CD4-positive, alpha-beta T cell (primary cell): Measurements from ENCODE around the gene SPRY4. TPM values are rescaled to one million over a fixed set of nuclear protein-coding genes. Genes with fewer than 3 reads are reported as not detected.

Experiments used
- ATAC-seq: fragments of 200-7000 bp; cut with Tn5 transposase; one replicate; pipeline ENCODE4 v1.10.0; 2022; ENCODE audit warnings: mild to moderate bottlenecking; ENCODE audit not compliant: poor library complexity
- CTCF ChIA-PET: fragments of 350-600 bp; sonication (Branson Sonifier 250); formaldehyde crosslinking; loops from one replicate; lab custom pipeline; 2021; ENCODE audit warnings: antibody characterized with exemption, inconsistent platforms; lab: Charles Lee
- POLR2A ChIA-PET: fragments of 350-600 bp; sonication (Branson Sonifier 250); formaldehyde crosslinking; loops from one replicate; lab custom pipeline; 2021; ENCODE audit warnings: antibody characterized with exemption, inconsistent platforms; lab: Charles Lee
- DNase-seq, 14 experiments: peaks; one replicate each; pipeline ENCODE4 v3.0.0-alpha.2; 2013 to 2020; ENCODE audit warnings: mixed read lengths in 2 of 14
- H3K27ac ChIP-seq, 2 donors: one replicate each; pipeline versions ENCODE4 v1.5.1 to v1.7.0; 2013; ENCODE audit warnings: low read length in 2 of 2, low read depth in 1 of 2, mild to moderate bottlenecking in 1 of 2
- H3K27me3 ChIP-seq, 2 experiments: 1 replicate in 1 of 2; 2 replicates in 1 of 2; pipeline versions ENCODE4 v1.6.1 to v1.7.0; 2013; ENCODE audit warnings: low read length in 2 of 2, control low read depth in 1 of 2, mild to moderate bottlenecking in 1 of 2, moderate library complexity in 1 of 2; ENCODE audit not compliant: insufficient read depth in 2 of 2, control insufficient read depth in 1 of 2
- H3K36me3 ChIP-seq: one replicate; pipeline ENCODE4 v1.6.1; 2013; ENCODE audit warnings: low read length, control low read depth; ENCODE audit not compliant: insufficient read depth
- H3K4me1 ChIP-seq: one replicate; pipeline ENCODE4 v1.6.1; 2013; ENCODE audit warnings: low read length, control low read depth; ENCODE audit not compliant: insufficient read depth
- H3K4me3 ChIP-seq: one replicate; pipeline ENCODE4 v1.5.1; 2013; ENCODE audit warnings: mild to moderate bottlenecking, low read length, moderate library complexity
- H3K9me3 ChIP-seq, 2 experiments: 1 replicate in 1 of 2; 2 replicates in 1 of 2; pipeline versions ENCODE4 v1.6.1 to v1.7.0; 2013; ENCODE audit warnings: low read length in 2 of 2, mild to moderate bottlenecking in 2 of 2, control low read depth in 1 of 2, moderate library complexity in 1 of 2; ENCODE audit not compliant: control insufficient read depth in 1 of 2, insufficient read depth in 1 of 2
- H3K27ac Mint-ChIP-seq: one replicate; pipeline ENCODE4 v1.8.0; 2020; ENCODE audit warnings: mixed read lengths
- H3K27me3 Mint-ChIP-seq: one replicate; pipeline ENCODE4 v1.8.0; 2021; ENCODE audit warnings: mixed read lengths
- H3K36me3 Mint-ChIP-seq: one replicate; pipeline ENCODE4 v1.8.0; 2021; ENCODE audit warnings: low read depth, mixed read lengths
- H3K4me1 Mint-ChIP-seq: one replicate; pipeline ENCODE4 v1.8.0; 2021; ENCODE audit warnings: low read depth, mixed read lengths
- H3K4me3 Mint-ChIP-seq: one replicate; pipeline ENCODE4 v1.8.0; 2020; ENCODE audit warnings: mild to moderate bottlenecking, mixed read lengths
- H3K9me3 Mint-ChIP-seq: one replicate; pipeline ENCODE4 v1.8.0; 2020; ENCODE audit warnings: mixed read lengths
- intact Hi-C, 2 experiments: fragments of 100-400 bp; cut with DNase I in 1 of 2; cut with micrococcal nuclease in 1 of 2; formaldehyde crosslinking; loops; one replicate each; pipeline versions ENCODE4 v1.15.1 to v1.9.0; 2023 to 2025; cut with DNase I, micrococcal nuclease
- total RNA-seq, 174 experiments: library from RNA in 2 of 174; stranded (reverse) in 2 of 174; gene quantifications; one replicate each; pipeline ENCODE4 v1.2.3 and lab custom pipeline; 2021 to 2026
- TF ChIP-seq, protein P1 (sequence below): fragments of 200-600 bp; IDR thresholded peaks from one replicate; pipeline ENCODE4 v1.8.0; 2022; ENCODE audit warnings: antibody characterized with exemption, mild to moderate bottlenecking

Gene SPRY4
- total RNA-seq, 2 experiments from 2014 or later = 0.16 to 0.34 TPM

DNA sequence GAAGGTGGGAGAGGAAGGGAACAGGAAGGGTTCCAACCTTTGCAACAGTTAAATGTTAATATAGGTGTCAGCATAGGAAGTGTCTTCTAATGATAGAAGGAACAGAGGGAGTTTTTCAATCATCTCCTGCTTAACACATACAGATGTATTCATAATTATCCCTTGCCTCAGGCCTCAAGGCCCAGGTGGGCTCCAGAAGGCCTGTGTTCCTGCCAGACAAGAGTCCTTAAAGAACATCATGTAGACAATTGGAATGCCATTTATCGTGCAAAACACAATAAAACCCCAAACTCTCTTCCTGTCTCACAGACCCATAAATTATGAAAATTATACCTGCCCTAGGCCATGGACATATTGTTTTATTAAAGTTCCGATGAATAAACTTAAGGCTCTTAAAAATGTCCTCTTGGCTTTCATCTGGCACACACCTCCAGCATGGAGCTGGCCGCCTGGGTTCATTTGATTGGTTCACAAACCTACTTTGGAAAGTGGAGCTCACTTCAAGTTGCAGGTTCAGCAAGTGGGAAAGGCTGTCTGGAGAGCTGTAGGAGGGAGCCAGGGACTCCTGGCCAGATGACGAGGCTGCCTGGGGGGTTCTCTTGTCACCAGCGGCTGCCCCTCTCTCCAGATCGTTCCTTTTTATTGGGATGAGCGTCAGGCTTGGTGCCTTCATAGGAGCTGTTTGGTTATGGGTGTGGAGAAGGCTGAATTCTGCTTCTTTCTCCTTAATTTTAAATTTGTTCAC lies 17.5 kb downstream of the SPRY4 start:
- Mint-ChIP-seq H3K36me3 (no peaks in the 10 kb centered on the region), H3K27me3 (no peaks in the 10 kb centered on the region), H3K4me1 (no peaks in the 10 kb centered on the region), H3K4me3 (no peak overlapping the region), H3K27ac (no peak overlapping the region), H3K9me3 (no peaks in the 10 kb centered on the region)
- TF ChIP-seq, protein P1, sequence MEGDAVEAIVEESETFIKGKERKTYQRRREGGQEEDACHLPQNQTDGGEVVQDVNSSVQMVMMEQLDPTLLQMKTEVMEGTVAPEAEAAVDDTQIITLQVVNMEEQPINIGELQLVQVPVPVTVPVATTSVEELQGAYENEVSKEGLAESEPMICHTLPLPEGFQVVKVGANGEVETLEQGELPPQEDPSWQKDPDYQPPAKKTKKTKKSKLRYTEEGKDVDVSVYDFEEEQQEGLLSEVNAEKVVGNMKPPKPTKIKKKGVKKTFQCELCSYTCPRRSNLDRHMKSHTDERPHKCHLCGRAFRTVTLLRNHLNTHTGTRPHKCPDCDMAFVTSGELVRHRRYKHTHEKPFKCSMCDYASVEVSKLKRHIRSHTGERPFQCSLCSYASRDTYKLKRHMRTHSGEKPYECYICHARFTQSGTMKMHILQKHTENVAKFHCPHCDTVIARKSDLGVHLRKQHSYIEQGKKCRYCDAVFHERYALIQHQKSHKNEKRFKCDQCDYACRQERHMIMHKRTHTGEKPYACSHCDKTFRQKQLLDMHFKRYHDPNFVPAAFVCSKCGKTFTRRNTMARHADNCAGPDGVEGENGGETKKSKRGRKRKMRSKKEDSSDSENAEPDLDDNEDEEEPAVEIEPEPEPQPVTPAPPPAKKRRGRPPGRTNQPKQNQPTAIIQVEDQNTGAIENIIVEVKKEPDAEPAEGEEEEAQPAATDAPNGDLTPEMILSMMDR = no peak
- Histone ChIP-seq H3K27me3 (no peaks in the 10 kb centered on the region), H3K9me3 (no peaks in the 10 kb centered on the region), H3K4me1 (no peaks in the 10 kb centered on the region), H3K36me3 (no peaks in the 10 kb centered on the region), H3K27ac (no peak overlapping the region), H3K4me3 (no peak overlapping the region)
- ATAC-seq (no peak), DNase-seq (no peak)
- POLR2A ChIA-PET = interaction anchor here (1.2 kb wide), 1 partner anchor 11 kb away, joined by 5 read pairs; no protein-coding TSS in a partner anchor
- intact Hi-C loops = loop anchor here in 1 of 2 experiments (10.0 kb wide), 1 partner anchor 387 kb away; no protein-coding TSS in a partner anchor
- CTCF ChIA-PET = no interaction called here

DNA sequence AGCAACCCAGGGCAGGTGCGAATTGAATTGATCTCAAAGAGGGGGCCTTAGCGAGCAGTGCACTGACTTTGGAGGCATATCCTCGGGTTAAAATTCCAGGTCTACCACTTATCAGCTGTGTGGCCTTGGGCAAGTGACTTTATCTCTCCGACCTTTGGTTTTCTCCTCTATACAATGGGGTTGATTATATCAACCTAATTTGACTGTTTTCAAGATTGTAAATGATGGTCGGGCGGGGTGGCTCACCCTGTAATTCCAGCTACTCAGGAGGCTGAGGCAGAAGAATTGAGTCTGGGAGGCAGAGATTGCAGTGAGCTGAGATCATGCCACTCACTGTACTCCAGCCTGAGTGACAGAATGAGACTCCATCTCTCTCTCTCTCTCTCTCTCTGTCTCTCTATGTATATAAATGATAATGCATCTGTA lies 18.7 kb downstream of the SPRY4 start:
- no peaks in the 10 kb centered on the region for H3K9me3 ChIP-seq
- H3K36me3 ChIP-seq = no peaks in the 10 kb centered on the region
- H3K4me3 ChIP-seq = no peak overlapping the region
- no peak overlapping the region for H3K27ac ChIP-seq
- intact Hi-C loops = loop anchor here in 1 of 2 experiments (10.0 kb wide), 1 partner anchor 389 kb away; no protein-coding TSS in a partner anchor
- TF ChIP-seq, protein P1 = no peak
- H3K27me3 ChIP-seq = no peaks in the 10 kb centered on the region
- Mint-ChIP-seq H3K4me3 (no peak overlapping the region), H3K9me3 (no peaks in the 10 kb centered on the region), H3K36me3 (no peaks in the 10 kb centered on the region), H3K4me1 (peaks cover 8% of the 10 kb centered on the region), H3K27me3 (no peaks in the 10 kb centered on the region), H3K27ac (no peak overlapping the region)
- ChIA-PET POLR2A (no interaction called here), CTCF (no interaction called here)
- DNase-seq (no peak), ATAC-seq (no peak)
- H3K4me1 ChIP-seq = peaks cover 4% of the 10 kb centered on the region

DNA sequence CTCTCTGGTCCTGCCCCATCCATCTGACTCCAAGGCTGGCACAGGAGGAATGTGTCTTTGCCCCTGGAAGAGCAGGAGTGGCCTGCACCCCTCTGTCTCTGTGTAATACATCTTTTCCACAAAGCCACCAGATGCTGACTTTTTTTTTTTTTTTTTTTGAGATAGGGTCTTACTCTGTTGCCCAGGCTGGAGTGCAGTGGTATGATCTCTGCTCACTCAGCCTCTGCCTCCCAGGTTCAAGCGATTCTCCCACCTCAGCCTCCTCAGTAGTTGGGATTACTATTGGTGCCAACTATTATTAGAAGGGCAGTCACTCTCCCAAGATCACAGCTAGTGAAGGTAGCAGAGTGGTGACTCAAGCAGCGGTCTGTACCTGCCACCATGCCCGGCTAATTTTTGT lies 19.6 kb downstream of the SPRY4 start:
- no peaks in the 10 kb centered on the region for H3K27me3 Mint-ChIP-seq
- intact Hi-C loops = loop anchor here in 1 of 2 experiments (10.0 kb wide), 1 partner anchor 390 kb away; no protein-coding TSS in a partner anchor
- no peaks in the 10 kb centered on the region for H3K36me3 Mint-ChIP-seq
- ChIA-PET CTCF (no interaction called here), POLR2A (no interaction called here)
- H3K27ac Mint-ChIP-seq = no peak overlapping the region
- TF ChIP-seq, protein P1 = no peak
- H3K9me3 ChIP-seq = no peaks in the 10 kb centered on the region
- H3K27me3 ChIP-seq = no peaks in the 10 kb centered on the region
- H3K4me1 Mint-ChIP-seq = peaks cover 10% of the 10 kb centered on the region
- H3K4me1 ChIP-seq = peaks cover 4% of the 10 kb centered on the region
- H3K4me3 ChIP-seq = no peak overlapping the region
- no peaks in the 10 kb centered on the region for H3K36me3 ChIP-seq
- DNase-seq (no peak), ATAC-seq (no peak)
- H3K4me3 Mint-ChIP-seq = no peak overlapping the region
- no peaks in the 10 kb centered on the region for H3K9me3 Mint-ChIP-seq
- H3K27ac ChIP-seq = no peak overlapping the region
